WTC11 (cell line): ENCODE measurements around the gene ELF5. TPM values are rescaled to one million over a fixed set of nuclear protein-coding genes. Genes with fewer than 3 reads are reported as not detected.
A peak's percentile ranks its signal among the peaks of the same experiment; 100 is the strongest.

ENCODE experiments used
- ATAC-seq: fragments of 200-7000 bp; cut with Tn5 transposase; 2 replicates; pipeline ENCODE4 v1.10.0; 2021; ENCODE audit warnings: mild to moderate bottlenecking, moderate library complexity
- CTCF ChIA-PET: fragments of 300-600 bp; sonication (Branson Sonifier 250); formaldehyde crosslinking; loops from one replicate; lab custom pipeline; 2021; ENCODE audit warnings: antibody characterized with exemption; lab: Charles Lee
- POLR2A ChIA-PET: fragments of 350-600 bp; sonication (Branson Sonifier 250); formaldehyde crosslinking; loops from one replicate; lab custom pipeline; 2021; ENCODE audit warnings: antibody characterized with exemption; lab: Charles Lee
- DNase-seq: peaks from one replicate; pipeline ENCODE4 v3.0.0; 2021; ENCODE audit warnings: low spot score
- H3K27ac Mint-ChIP-seq: 2 replicates; pipeline ENCODE4 v1.8.0; 2021; ENCODE audit warnings: mixed read lengths
- H3K27me3 Mint-ChIP-seq: 2 replicates; pipeline ENCODE4 v1.8.0; 2021; ENCODE audit warnings: low read depth, mild to moderate bottlenecking, moderate library complexity, mixed read lengths
- H3K36me3 Mint-ChIP-seq: 2 replicates; pipeline ENCODE4 v1.8.0; 2021; ENCODE audit warnings: mixed read lengths
- H3K4me1 Mint-ChIP-seq: 2 replicates; pipeline ENCODE4 v1.8.0; 2022; ENCODE audit warnings: mixed read lengths
- H3K4me3 Mint-ChIP-seq: 2 replicates; pipeline ENCODE4 v1.8.0; 2021; ENCODE audit warnings: mild to moderate bottlenecking, moderate library complexity, mixed read lengths
- H3K9me3 Mint-ChIP-seq: 2 replicates; pipeline ENCODE4 v1.8.0; 2021; ENCODE audit warnings: mixed read lengths
- CBFB ChIP-seq: sonication (generic); formaldehyde crosslinking; IDR thresholded peaks from 2 replicates; pipeline ENCODE4 v1.8.1; 2022; ENCODE audit warnings: mild to moderate bottlenecking, low read depth, missing genetic modification reagents
- CREB1 ChIP-seq: sonication (generic); formaldehyde crosslinking; IDR thresholded peaks from 2 replicates; pipeline ENCODE4 v1.8.0; 2023; ENCODE audit warnings: mild to moderate bottlenecking, missing genetic modification reagents
- CREM ChIP-seq: sonication (generic); formaldehyde crosslinking; IDR thresholded peaks from 2 replicates; pipeline ENCODE4 v1.8.1; 2022; ENCODE audit warnings: mild to moderate bottlenecking, missing genetic modification reagents, moderate library complexity
- ESRRA ChIP-seq: sonication (generic); formaldehyde crosslinking; IDR thresholded peaks from 2 replicates; pipeline ENCODE4 v1.8.1; 2022; ENCODE audit warnings: mild to moderate bottlenecking, missing genetic modification reagents, borderline replicate concordance
- ETV6 ChIP-seq: sonication (generic); formaldehyde crosslinking; IDR thresholded peaks from 2 replicates; pipeline ENCODE4 v1.8.1; 2022; ENCODE audit warnings: mild to moderate bottlenecking, missing genetic modification reagents
- GRHL2 ChIP-seq: fragments of 250-450 bp; sonication (Bioruptor Pico); IDR thresholded peaks from 2 replicates; pipeline ENCODE4 v1.8.0; 2022; ENCODE audit warnings: mild to moderate bottlenecking, moderate library complexity; ENCODE audit not compliant: insufficient replicate concordance, severe bottlenecking
- NFYB ChIP-seq: sonication (generic); formaldehyde crosslinking; conservative IDR thresholded peaks from 2 replicates; pipeline ENCODE4 v1.8.0; 2022; ENCODE audit warnings: low read depth, missing genetic modification reagents
- OVOL2 ChIP-seq: fragments of 250-450 bp; sonication (Bioruptor Pico); IDR thresholded peaks from 2 replicates; pipeline ENCODE4 v1.9.0; 2021; ENCODE audit warnings: mild to moderate bottlenecking, borderline replicate concordance
- RELA ChIP-seq: sonication (generic); formaldehyde crosslinking; IDR thresholded peaks from 2 replicates; pipeline ENCODE4 v1.8.1; 2022; ENCODE audit warnings: missing genetic modification reagents, mild to moderate bottlenecking, borderline replicate concordance
- ZNF121 ChIP-seq: sonication (generic); formaldehyde crosslinking; IDR thresholded peaks from 2 replicates; pipeline ENCODE4 v1.8.0; 2023; ENCODE audit warnings: missing genetic modification reagents
- ZNF219 ChIP-seq: sonication (generic); formaldehyde crosslinking; IDR thresholded peaks from 2 replicates; pipeline ENCODE4 v1.8.0; 2023; ENCODE audit warnings: missing genetic modification reagents, mild to moderate bottlenecking, borderline replicate concordance
- ZNF396 ChIP-seq: fragments of 250-450 bp; sonication (Bioruptor Pico); IDR thresholded peaks from 2 replicates; pipeline ENCODE4 v1.8.0; 2021; ENCODE audit warnings: mild to moderate bottlenecking, moderate library complexity, borderline replicate concordance
- ZNF416 ChIP-seq: fragments of 250-450 bp; sonication (Bioruptor Pico); IDR thresholded peaks from 2 replicates; pipeline ENCODE4 v1.9.0; 2021; ENCODE audit warnings: mild to moderate bottlenecking, inconsistent platforms
- total RNA-seq: library from RNA; stranded (reverse); gene quantifications from 3 replicates; pipeline ENCODE4 v1.2.3, GENCODE V29; 2021
- TF ChIP-seq, protein P1 (sequence below): fragments of 250-450 bp; sonication (Bioruptor Pico); IDR thresholded peaks from 2 replicates; pipeline ENCODE4 v1.9.0; 2021; ENCODE audit warnings: mild to moderate bottlenecking
- TF ChIP-seq, protein P2 (sequence below): sonication (generic); formaldehyde crosslinking; IDR thresholded peaks from 2 replicates; pipeline ENCODE4 v1.8.0; 2023; ENCODE audit warnings: mild to moderate bottlenecking, missing genetic modification reagents
- TF ChIP-seq, protein P3 (sequence below): fragments of 250-450 bp; sonication (Bioruptor Pico); IDR thresholded peaks from 2 replicates; pipeline ENCODE4 v1.8.0; 2021; ENCODE audit warnings: mild to moderate bottlenecking
- TF ChIP-seq, protein P4 (sequence below): fragments of 250-450 bp; sonication (Bioruptor Pico); IDR thresholded peaks from 2 replicates; pipeline ENCODE4 v1.9.0; 2021; ENCODE audit warnings: mild to moderate bottlenecking, borderline replicate concordance
- TF ChIP-seq, protein P5 (sequence below): fragments of 250-450 bp; sonication (Bioruptor Pico); IDR thresholded peaks from 2 replicates; pipeline ENCODE4 v1.9.0; 2021; ENCODE audit warnings: moderate library complexity, mild to moderate bottlenecking, inconsistent platforms, borderline replicate concordance

Gene ELF5
- total RNA-seq, 1 experiment from 2014 or later: not detected

DNA sequence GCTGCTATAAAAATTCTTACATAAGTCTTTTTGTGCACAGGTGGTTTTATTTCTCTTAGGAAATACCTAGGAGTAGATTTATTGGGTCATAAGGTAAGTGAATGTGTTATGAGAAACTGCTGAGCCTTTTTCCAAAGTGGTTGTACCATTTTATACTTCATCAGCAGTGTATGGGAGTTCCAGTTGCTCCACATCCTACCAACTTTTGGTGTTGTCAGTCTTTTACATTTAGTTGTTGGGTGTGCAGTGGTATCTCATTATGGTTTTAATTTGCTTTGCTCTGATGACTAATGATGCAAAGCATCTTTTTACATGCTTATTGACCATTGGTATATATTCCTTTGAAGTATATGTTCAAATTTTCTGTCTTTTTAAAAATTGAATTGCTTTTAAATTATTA is 71.8 kb downstream of the ELF5 start:
- H3K27ac Mint-ChIP-seq: no peak overlapping the region
- TF ChIP-seq GRHL2 (CRISPR knock-in tag) (no peak), ETV6 (CRISPR knock-in tag) (no peak), ESRRA (CRISPR knock-in tag) (no peak), RELA (CRISPR knock-in tag) (no peak), ZNF121 (CRISPR knock-in tag) (no peak), ZNF396 (CRISPR knock-in tag) (no peak), CREM (CRISPR knock-in tag) (no peak), OVOL2 (no peak), CBFB (no peak), NFYB (CRISPR knock-in tag) (no peak)
- TF ChIP-seq, protein P1, sequence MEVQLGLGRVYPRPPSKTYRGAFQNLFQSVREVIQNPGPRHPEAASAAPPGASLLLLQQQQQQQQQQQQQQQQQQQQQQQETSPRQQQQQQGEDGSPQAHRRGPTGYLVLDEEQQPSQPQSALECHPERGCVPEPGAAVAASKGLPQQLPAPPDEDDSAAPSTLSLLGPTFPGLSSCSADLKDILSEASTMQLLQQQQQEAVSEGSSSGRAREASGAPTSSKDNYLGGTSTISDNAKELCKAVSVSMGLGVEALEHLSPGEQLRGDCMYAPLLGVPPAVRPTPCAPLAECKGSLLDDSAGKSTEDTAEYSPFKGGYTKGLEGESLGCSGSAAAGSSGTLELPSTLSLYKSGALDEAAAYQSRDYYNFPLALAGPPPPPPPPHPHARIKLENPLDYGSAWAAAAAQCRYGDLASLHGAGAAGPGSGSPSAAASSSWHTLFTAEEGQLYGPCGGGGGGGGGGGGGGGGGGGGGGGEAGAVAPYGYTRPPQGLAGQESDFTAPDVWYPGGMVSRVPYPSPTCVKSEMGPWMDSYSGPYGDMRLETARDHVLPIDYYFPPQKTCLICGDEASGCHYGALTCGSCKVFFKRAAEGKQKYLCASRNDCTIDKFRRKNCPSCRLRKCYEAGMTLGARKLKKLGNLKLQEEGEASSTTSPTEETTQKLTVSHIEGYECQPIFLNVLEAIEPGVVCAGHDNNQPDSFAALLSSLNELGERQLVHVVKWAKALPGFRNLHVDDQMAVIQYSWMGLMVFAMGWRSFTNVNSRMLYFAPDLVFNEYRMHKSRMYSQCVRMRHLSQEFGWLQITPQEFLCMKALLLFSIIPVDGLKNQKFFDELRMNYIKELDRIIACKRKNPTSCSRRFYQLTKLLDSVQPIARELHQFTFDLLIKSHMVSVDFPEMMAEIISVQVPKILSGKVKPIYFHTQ (CRISPR knock-in tag): no peak
- TF ChIP-seq, protein P2, sequence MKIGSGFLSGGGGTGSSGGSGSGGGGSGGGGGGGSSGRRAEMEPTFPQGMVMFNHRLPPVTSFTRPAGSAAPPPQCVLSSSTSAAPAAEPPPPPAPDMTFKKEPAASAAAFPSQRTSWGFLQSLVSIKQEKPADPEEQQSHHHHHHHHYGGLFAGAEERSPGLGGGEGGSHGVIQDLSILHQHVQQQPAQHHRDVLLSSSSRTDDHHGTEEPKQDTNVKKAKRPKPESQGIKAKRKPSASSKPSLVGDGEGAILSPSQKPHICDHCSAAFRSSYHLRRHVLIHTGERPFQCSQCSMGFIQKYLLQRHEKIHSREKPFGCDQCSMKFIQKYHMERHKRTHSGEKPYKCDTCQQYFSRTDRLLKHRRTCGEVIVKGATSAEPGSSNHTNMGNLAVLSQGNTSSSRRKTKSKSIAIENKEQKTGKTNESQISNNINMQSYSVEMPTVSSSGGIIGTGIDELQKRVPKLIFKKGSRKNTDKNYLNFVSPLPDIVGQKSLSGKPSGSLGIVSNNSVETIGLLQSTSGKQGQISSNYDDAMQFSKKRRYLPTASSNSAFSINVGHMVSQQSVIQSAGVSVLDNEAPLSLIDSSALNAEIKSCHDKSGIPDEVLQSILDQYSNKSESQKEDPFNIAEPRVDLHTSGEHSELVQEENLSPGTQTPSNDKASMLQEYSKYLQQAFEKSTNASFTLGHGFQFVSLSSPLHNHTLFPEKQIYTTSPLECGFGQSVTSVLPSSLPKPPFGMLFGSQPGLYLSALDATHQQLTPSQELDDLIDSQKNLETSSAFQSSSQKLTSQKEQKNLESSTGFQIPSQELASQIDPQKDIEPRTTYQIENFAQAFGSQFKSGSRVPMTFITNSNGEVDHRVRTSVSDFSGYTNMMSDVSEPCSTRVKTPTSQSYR: no peak
- TF ChIP-seq, protein P3, sequence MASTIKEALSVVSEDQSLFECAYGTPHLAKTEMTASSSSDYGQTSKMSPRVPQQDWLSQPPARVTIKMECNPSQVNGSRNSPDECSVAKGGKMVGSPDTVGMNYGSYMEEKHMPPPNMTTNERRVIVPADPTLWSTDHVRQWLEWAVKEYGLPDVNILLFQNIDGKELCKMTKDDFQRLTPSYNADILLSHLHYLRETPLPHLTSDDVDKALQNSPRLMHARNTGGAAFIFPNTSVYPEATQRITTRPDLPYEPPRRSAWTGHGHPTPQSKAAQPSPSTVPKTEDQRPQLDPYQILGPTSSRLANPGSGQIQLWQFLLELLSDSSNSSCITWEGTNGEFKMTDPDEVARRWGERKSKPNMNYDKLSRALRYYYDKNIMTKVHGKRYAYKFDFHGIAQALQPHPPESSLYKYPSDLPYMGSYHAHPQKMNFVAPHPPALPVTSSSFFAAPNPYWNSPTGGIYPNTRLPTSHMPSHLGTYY (CRISPR knock-in tag): no peak
- TF ChIP-seq, all 79 proteins: peak for 0
- Mint-ChIP-seq H3K4me3 (no peak overlapping the region), H3K4me1 (peaks cover 7% of the 10 kb centered on the region), H3K36me3 (peaks cover 17% of the 10 kb centered on the region), H3K27me3 (peaks cover 9% of the 10 kb centered on the region; the same call in 1 of the 2 replicates), H3K9me3 (peaks cover 24% of the 10 kb centered on the region)
- ChIA-PET CTCF (no interaction called here), POLR2A (interaction anchor here (0.6 kb wide), 1 partner anchor 13 kb away, joined by 3 read pairs; no protein-coding TSS in a partner anchor)
- ATAC-seq: no peak
- DNase-seq: no peak

DNA sequence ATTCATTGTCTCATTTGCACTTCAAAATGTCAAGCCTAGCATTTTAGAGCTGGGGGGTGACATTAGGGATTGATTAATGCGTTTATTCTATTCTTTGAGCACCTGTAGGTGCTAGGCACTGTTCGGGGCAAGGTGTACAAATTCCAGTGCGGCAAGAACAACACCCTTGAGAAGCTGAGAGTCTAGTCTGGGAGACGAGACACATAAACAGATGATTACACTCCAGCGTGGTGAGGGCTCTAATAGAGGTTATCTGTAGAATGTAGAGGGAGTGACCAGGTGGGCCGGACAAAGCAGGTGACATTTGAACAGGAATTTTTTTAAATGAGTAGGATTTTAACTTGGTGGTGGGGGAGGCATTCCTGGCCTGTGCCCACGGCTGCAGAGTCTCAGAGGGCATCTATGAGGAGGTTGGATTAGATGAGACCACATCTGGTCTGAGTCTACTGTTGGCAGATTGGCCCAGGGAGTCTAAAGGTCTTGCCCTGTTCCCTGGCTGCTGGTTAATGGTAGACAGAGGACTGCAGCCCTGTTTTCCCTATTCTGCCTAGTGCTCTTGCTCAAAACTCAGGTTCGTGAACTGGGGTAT is 73.9 kb downstream of the ELF5 start:
- ChIA-PET CTCF (no interaction called here), POLR2A (no interaction called here)
- no peak for ATAC-seq
- Mint-ChIP-seq H3K36me3 (peaks cover 17% of the 10 kb centered on the region), H3K27me3 (peaks cover 7% of the 10 kb centered on the region; the same call in 1 of the 2 replicates), H3K4me3 (peak overlapping the region; percentile 84), H3K4me1 (peaks cover 7% of the 10 kb centered on the region), H3K27ac (no peak overlapping the region), H3K9me3 (peaks cover 24% of the 10 kb centered on the region)
- DNase-seq: no peak
- TF ChIP-seq ZNF416 (CRISPR knock-in tag): no peak
- TF ChIP-seq OVOL2: no peak
- no peak for TF ChIP-seq CREB1 (CRISPR knock-in tag)
- TF ChIP-seq, protein P4, sequence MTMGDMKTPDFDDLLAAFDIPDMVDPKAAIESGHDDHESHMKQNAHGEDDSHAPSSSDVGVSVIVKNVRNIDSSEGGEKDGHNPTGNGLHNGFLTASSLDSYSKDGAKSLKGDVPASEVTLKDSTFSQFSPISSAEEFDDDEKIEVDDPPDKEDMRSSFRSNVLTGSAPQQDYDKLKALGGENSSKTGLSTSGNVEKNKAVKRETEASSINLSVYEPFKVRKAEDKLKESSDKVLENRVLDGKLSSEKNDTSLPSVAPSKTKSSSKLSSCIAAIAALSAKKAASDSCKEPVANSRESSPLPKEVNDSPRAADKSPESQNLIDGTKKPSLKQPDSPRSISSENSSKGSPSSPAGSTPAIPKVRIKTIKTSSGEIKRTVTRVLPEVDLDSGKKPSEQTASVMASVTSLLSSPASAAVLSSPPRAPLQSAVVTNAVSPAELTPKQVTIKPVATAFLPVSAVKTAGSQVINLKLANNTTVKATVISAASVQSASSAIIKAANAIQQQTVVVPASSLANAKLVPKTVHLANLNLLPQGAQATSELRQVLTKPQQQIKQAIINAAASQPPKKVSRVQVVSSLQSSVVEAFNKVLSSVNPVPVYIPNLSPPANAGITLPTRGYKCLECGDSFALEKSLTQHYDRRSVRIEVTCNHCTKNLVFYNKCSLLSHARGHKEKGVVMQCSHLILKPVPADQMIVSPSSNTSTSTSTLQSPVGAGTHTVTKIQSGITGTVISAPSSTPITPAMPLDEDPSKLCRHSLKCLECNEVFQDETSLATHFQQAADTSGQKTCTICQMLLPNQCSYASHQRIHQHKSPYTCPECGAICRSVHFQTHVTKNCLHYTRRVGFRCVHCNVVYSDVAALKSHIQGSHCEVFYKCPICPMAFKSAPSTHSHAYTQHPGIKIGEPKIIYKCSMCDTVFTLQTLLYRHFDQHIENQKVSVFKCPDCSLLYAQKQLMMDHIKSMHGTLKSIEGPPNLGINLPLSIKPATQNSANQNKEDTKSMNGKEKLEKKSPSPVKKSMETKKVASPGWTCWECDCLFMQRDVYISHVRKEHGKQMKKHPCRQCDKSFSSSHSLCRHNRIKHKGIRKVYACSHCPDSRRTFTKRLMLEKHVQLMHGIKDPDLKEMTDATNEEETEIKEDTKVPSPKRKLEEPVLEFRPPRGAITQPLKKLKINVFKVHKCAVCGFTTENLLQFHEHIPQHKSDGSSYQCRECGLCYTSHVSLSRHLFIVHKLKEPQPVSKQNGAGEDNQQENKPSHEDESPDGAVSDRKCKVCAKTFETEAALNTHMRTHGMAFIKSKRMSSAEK (CRISPR knock-in tag): no peak
- TF ChIP-seq ZNF219 (CRISPR knock-in tag): no peak
- no peak for TF ChIP-seq ZNF396 (CRISPR knock-in tag)
- TF ChIP-seq, protein P5, sequence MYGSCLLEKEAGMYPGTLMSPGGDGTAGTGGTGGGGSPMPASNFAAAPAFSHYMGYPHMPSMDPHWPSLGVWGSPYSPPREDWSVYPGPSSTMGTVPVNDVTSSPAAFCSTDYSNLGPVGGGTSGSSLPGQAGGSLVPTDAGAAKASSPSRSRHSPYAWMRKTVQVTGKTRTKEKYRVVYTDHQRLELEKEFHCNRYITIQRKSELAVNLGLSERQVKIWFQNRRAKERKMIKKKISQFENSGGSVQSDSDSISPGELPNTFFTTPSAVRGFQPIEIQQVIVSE: no peak
